GM19193 (cell line): Measurements from ENCODE around the gene MEI1.

ENCODE experiments used
- POLR2A ChIP-seq: IDR thresholded peaks from 4 replicates; pipeline ENCODE4 v1.6.1; 2011; ENCODE audit not compliant: insufficient read depth, insufficient read length; ENCODE audit errors: extremely low read depth

MEI1 gene

GRCh38 chr22:41816871-41817270 is 117.6 kb downstream of the MEI1 start:
- TF ChIP-seq POLR2A = no peak

GRCh38 chr22:41818011-41818410 is 118.7 kb downstream of the MEI1 start:
- TF ChIP-seq POLR2A = no peak

DNA sequence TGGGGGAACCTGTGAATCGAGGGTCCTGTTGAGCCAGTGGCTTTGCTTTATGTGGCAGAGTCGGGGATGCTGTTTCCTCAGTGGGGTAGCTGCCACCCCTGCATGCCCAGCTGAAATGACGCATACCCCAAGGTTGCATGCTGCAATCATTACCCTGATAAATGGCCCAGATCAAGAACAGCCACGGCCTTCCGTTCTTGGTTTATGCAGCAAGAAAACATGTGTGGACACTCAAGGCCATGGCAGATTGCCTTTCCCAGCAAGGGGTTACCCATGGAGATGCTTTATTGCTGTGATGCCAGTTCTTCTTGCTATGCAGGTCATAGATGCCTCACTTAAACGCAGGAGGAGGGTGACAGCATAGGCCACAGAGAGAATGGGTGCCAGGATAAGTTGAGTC is 119.3 kb downstream of the MEI1 start:
- TF ChIP-seq POLR2A = no peak

DNA sequence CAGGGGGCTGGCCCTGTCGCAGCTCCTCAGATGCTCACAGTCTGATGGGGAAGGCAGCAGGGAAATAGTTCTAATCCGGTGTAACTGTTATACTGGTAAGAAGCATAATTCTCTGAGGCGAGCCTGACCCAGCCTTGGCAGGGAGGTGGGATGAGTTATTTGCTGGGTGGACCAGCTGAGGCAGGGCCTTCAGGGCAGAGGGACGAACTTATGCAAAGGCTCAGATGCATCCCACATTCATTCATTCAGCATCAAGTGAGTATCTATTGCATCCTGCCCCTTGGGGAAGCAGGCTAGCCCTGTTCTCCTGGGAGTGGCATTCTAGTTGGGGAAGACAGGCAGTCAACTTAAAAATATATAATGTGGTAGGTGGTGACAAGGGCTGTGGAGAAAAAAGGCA is 120.0 kb downstream of the MEI1 start:
- no peak for TF ChIP-seq POLR2A

DNA sequence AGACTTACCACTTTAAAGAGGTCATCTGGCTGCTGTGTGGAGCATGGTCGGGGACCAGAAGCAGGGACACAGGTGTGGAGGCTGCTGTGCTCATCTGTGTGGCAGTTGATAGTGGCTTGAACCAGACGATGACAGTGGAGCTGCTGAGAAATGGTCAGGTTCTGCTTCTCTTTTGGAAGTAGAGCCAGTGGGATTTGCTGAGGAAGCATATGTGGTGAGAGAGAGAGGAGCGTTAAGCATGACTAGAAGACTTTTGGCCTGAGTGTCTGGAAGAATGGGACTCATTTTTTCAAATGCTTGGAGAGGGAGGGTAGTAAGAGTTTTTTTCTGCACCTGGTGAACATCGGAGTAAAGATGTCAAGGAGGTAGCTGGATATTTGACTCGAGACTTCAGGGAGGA is 121.1 kb downstream of the MEI1 start:
- no peak for TF ChIP-seq POLR2A

GRCh38 chr22:41821471-41822316 is 122.4 kb downstream of the MEI1 start:
- TF ChIP-seq POLR2A = no peak

- TF ChIP-seq POLR2A = no peak
These were observed 123.2 kb downstream of the MEI1 start for GRCh38 chr22:41822317-41823057.

GRCh38 chr22:41823797-41824196 is 124.5 kb downstream of the MEI1 start:
- TF ChIP-seq POLR2A = no peak

DNA sequence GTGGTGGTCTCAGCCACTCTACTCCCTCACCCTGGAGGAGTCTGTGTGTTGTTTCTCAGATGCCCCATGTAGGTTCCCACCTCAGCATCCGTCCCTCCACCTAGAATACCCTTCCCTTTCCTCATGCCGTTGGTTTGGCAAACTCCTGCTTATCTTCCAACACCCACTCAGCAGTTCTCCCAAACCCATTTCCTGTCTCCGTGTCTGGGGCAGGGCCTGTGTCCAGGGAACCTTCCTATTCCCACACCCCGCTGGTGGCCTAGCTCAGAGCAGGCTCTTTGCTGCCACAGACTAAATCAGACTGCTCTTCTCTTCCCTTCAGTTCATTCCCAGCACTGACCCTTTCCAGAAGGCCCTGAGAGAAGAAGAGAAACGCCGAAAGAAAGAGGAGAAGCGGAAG is 126.1 kb downstream of the MEI1 start:
- TF ChIP-seq POLR2A = no peak

DNA sequence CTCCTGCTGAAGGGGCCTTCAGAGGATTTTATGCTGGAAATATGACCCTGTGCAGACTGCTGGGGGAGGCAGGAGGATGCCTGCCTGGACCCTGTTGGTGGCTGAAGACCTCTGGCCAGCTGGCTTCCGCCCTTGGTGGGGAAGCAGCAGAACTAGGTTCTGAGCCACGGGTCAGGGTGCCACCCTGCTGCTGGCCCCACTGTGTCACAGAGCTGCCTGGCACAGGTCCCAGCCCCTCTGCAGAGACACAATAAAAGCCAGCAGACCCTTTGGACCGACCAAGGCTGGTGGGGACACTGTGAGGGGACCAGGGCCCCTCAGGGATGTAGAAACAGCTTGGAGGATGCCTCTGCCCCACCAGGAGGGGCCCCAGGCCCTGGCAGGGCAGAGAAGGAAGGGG is 126.7 kb downstream of the MEI1 start:
- TF ChIP-seq POLR2A = no peak

- TF ChIP-seq POLR2A = no peak
These were observed 127.4 kb downstream of the MEI1 start for GRCh38 chr22:41826430-41827383.

DNA sequence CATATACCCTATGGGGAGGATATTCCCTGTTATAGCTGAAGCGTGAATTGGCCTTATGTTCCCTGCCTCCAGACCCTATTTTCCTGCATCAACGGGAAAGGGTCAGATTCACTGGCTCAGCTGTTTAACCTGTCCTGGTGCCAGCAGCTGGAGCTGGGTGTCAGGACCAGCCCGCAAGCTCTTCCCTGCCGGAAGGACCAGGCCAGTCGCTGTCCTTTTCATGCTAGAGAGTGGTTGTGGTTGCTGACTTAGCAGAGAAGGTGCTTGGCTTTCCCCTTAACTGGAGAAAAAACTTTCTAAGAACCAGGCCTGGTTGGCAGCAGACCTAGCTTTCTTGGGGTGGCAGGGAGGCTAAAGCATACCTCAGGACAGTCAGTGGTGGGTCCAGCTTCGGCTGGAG is 128.4 kb downstream of the MEI1 start:
- no peak for TF ChIP-seq POLR2A

GRCh38 chr22:41828516-41828915 is 129.2 kb downstream of the MEI1 start:
- peak; percentile 19 for TF ChIP-seq POLR2A

DNA sequence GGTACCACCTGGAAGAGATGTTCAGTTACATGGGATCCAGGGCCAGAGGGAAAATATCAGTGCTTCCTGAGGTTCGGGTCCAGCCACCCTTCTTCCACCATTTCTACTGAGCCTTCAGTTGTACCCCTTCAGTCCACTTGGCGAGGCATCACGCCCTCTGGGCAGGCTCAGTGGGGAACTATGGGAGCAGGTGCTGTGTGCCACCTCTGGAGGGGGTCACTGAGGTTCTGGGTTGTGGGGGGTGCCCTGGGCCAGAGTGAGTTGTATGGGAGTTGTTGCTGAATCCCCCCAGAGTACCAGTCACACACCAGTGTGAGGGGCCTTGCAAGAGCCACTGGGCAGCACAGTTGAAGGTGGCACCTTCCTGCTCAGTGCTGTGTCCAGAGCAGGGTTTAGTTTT is 130.9 kb downstream of the MEI1 start:
- no peak for TF ChIP-seq POLR2A

- TF ChIP-seq POLR2A = no peak
These were observed 132.1 kb downstream of the MEI1 start for GRCh38 chr22:41831383-41831782.
